Left lung (tissue), 10 donors: ENCODE data around the gene SPI1. TPM values are rescaled to one million over a fixed set of nuclear protein-coding genes. Genes with fewer than 3 reads are reported as not detected.
"Not testable (repeated sequence)": the region's sequence is repeated elsewhere in the genome, so short reads cannot be mapped to it uniquely, and the experiment has no call there.

Experiments
- ATAC-seq: fragments of 200-7000 bp; cut with Tn5 transposase; one replicate; pipeline ENCODE4 v1.9.1; 2020; ENCODE audit warnings: moderate library complexity
- DNase-seq, 4 donors: peaks; one replicate each; pipeline ENCODE4 v3.0.0-alpha.2; 2013 to 2020
- H3K27ac ChIP-seq, 2 donors: fragments of 200-600 bp; sonication (generic) in 1 of 2; one replicate each; pipeline versions ENCODE4 v1.5.0 to v1.8.0; 2020 to 2021
- H3K27me3 ChIP-seq, 2 donors: fragments of 200-600 bp; sonication (generic) in 1 of 2; one replicate each; pipeline versions ENCODE4 v1.5.0 to v1.8.0; 2020 to 2021
- H3K36me3 ChIP-seq, 2 donors: fragments of 200-600 bp; sonication (generic) in 1 of 2; one replicate each; pipeline versions ENCODE4 v1.5.0 to v1.8.0; 2020 to 2021
- H3K4me1 ChIP-seq, 2 donors: fragments of 200-600 bp; one replicate each; pipeline ENCODE4 v1.8.0; 2021
- H3K4me3 ChIP-seq, 2 donors: fragments of 200-600 bp; sonication (generic) in 1 of 2; one replicate each; pipeline versions ENCODE4 v1.5.0 to v1.8.0; 2020 to 2021; ENCODE audit warnings: mild to moderate bottlenecking in 1 of 2
- H3K9me3 ChIP-seq, 2 donors: fragments of 200-600 bp; sonication (generic) in 1 of 2; one replicate each; pipeline versions ENCODE4 v1.5.0 to v1.8.0; 2020 to 2021
- CTCF ChIP-seq, 2 donors: fragments of 200-600 bp; sonication (generic) in 1 of 2; IDR thresholded peaks; one replicate each; pipeline versions ENCODE4 v1.5.0 to v1.8.0; 2021; ENCODE audit warnings: antibody characterized with exemption in 2 of 2
- intact Hi-C, 2 donors: fragments of 100-400 bp; cut with DNase I; formaldehyde crosslinking; loops; one replicate each; pipeline versions ENCODE4 v1.11.2 to v1.14.2; 2022
- polyA plus RNA-seq, 6 donors: library from polyadenylated mRNA; unstranded; fragments of 120-200 nt; gene quantifications; one replicate each; pipeline ENCODE4 v1.2.1, GENCODE V29; 2013; ENCODE audit not compliant: insufficient read length in 6 of 6
- total RNA-seq, 2 donors: library from RNA; stranded (reverse); fragmentation: NEBNext Ultra II Directional; extraction: Animal tissue kit (Norgen Biotek cat#: 25700); gene quantifications; one replicate each; pipeline ENCODE4 v1.2.1, GENCODE V29; 2021
- donor health status: DM: no; HTN: yes; CAD: no.
- donor health status: DM: no; HTN: no; CAD: no.

The SPI1 gene
- total and polyA plus RNA-seq, 8 donors = 4.9 to 194 (median 6.2) TPM

- no peaks in the 10 kb centered on the region for H3K4me1 ChIP-seq
- DNase-seq = no peak
- H3K27ac ChIP-seq = no peak overlapping the region
- no peak overlapping the region for H3K4me3 ChIP-seq
- TF ChIP-seq CTCF (IDR thresholded peaks at IDR 0.05) = no peak
- peaks cover 0 to 33% of the 10 kb centered on the region in 2 donors for H3K36me3 ChIP-seq
- intact Hi-C loops = no loop called here
- ATAC-seq = no peak
- no peaks in the 10 kb centered on the region for H3K27me3 ChIP-seq
- H3K9me3 ChIP-seq = no peaks in the 10 kb centered on the region
Observed at GRCh38 chr11:47336595-47336994, 41.8 kb downstream of the SPI1 start.

GRCh38 chr11:47335733-47336132, 42.6 kb downstream of the SPI1 start:
- Histone ChIP-seq H3K36me3 (peaks cover 0 to 30% of the 10 kb centered on the region in 2 donors), H3K27me3 (no peaks in the 10 kb centered on the region), H3K4me3 (no peak overlapping the region), H3K9me3 (no peaks in the 10 kb centered on the region), H3K27ac (no peak overlapping the region), H3K4me1 (no peaks in the 10 kb centered on the region)
- ATAC-seq (no peak), DNase-seq (no peak)
- TF ChIP-seq CTCF (IDR thresholded peaks at IDR 0.05) = no peak
- intact Hi-C loops = no loop called here

GRCh38 chr11:47334699-47335411, 43.5 kb downstream of the SPI1 start:
- H3K4me1 ChIP-seq, ATAC-seq, DNase-seq, H3K27me3 ChIP-seq, H3K27ac ChIP-seq, H3K4me3 ChIP-seq, intact Hi-C loops, H3K9me3 ChIP-seq: not testable (repeated sequence)
- peaks cover 0 to 30% of the 10 kb centered on the region in 2 donors for H3K36me3 ChIP-seq

- no peak for TF ChIP-seq CTCF (IDR thresholded peaks at IDR 0.05)
- Histone ChIP-seq H3K4me1 (peaks cover 0 to 5% of the 10 kb centered on the region in 2 donors), H3K27ac (no peak overlapping the region), H3K27me3 (no peaks in the 10 kb centered on the region), H3K9me3 (no peaks in the 10 kb centered on the region), H3K4me3 (no peak overlapping the region), H3K36me3 (peaks cover 0 to 27% of the 10 kb centered on the region in 2 donors)
- intact Hi-C loops = no loop called here
- ATAC-seq = no peak
- no peak for DNase-seq
Observed at GRCh38 chr11:47333886-47334443, 44.4 kb downstream of the SPI1 start.

GRCh38 chr11:47333526-47333845, 44.9 kb downstream of the SPI1 start:
- Histone ChIP-seq H3K27me3 (no peaks in the 10 kb centered on the region), H3K27ac (no peak overlapping the region), H3K4me1 (peaks cover 0 to 5% of the 10 kb centered on the region in 2 donors), H3K9me3 (no peaks in the 10 kb centered on the region), H3K4me3 (no peak overlapping the region), H3K36me3 (peaks cover 0 to 22% of the 10 kb centered on the region in 2 donors)
- no peak for TF ChIP-seq CTCF (IDR thresholded peaks at IDR 0.05)
- no peak for ATAC-seq
- DNase-seq = no peak
- intact Hi-C loops = no loop called here
